Stimulated activated CD4-positive, alpha-beta T cell treated with anti-CD3 and anti-CD28 coated beads, Interleukin-1b, Interleukin-23, amount 100 ng/mL, for 4 hours (primary cell): ENCODE results near the gene SNED1.

Experiments
- DNase-seq, 2 donors: peaks; one replicate each; pipeline ENCODE4 v3.0.0-alpha.2; 2020; ENCODE audit warnings: low read depth in 2 of 2

SNED1 gene

GRCh38 chr2:241108271-241109209, 110.1 kb downstream of the SNED1 start:
- DNase-seq = no peak

GRCh38 chr2:241109210-241110088, 111.0 kb downstream of the SNED1 start:
- no peak for DNase-seq

- DNase-seq = no peak
Observed at GRCh38 chr2:241110089-241110606, 111.7 kb downstream of the SNED1 start.

- DNase-seq = no peak
Observed at GRCh38 chr2:241110607-241111439, 112.4 kb downstream of the SNED1 start.

GRCh38 chr2:241111440-241111805, 113.0 kb downstream of the SNED1 start:
- no peak for DNase-seq

- DNase-seq = no peak
Observed at GRCh38 chr2:241112046-241112445, 113.6 kb downstream of the SNED1 start.

- no peak for DNase-seq
Observed at GRCh38 chr2:241112592-241112991, 114.2 kb downstream of the SNED1 start.

GRCh38 chr2:241114836-241115235, 116.4 kb downstream of the SNED1 start:
- no peak for DNase-seq

GRCh38 chr2:241115361-241115760, 116.9 kb downstream of the SNED1 start:
- DNase-seq = no peak

GRCh38 chr2:241116606-241117560, 118.5 kb downstream of the SNED1 start:
- DNase-seq = no peak

- DNase-seq = no peak
Observed at GRCh38 chr2:241118737-241119505, 120.5 kb downstream of the SNED1 start.

- no peak for DNase-seq
Observed at GRCh38 chr2:241120440-241120839, 122.0 kb downstream of the SNED1 start.

GRCh38 chr2:241121008-241121407, 122.6 kb downstream of the SNED1 start:
- DNase-seq = no peak

- no peak for DNase-seq
Observed at GRCh38 chr2:241122376-241123002, 124.1 kb downstream of the SNED1 start.

- no peak for DNase-seq
Observed at GRCh38 chr2:241123816-241124536, 125.6 kb downstream of the SNED1 start.

- DNase-seq = no peak
Observed at GRCh38 chr2:241125626-241126025, 127.2 kb downstream of the SNED1 start.

- DNase-seq = no peak
Observed at GRCh38 chr2:241126201-241126611, 127.8 kb downstream of the SNED1 start.

GRCh38 chr2:241126771-241127202, 128.4 kb downstream of the SNED1 start:
- DNase-seq = no peak
